ENCODE measurements around the gene GJA5. TPM values are rescaled to one million over a fixed set of nuclear protein-coding genes. Genes with fewer than 3 reads are reported as not detected.

The GJA5 gene
- polyA plus RNA-seq, 1 experiment, result not detected

Other genes with a start within 250 kb of the GJA5 start
- gene BCL9, start 219.1 kb downstream of the GJA5 start, polyA plus RNA-seq (2011; rRNA removed), result 11.0 and 14.7 TPM in 2 replicates
- gene ACP6, start 90.1 kb downstream of the GJA5 start, polyA plus RNA-seq (2011; rRNA removed), result 8.6 and 9.9 TPM in 2 replicates
- not detected in 2 replicates for gene GJA8, start 142.2 kb upstream of the GJA5 start, polyA plus RNA-seq (2011; rRNA removed)
- gene GPR89B, start 167.8 kb upstream of the GJA5 start, polyA plus RNA-seq (2011; rRNA removed), result 23.2 and 36.1 TPM in 2 replicates

Measured in AG04450 (cell line).